GM12891 (cell line): ENCODE results near the gene RNLS.

Experiments
- DNase-seq: peaks from one replicate; pipeline ENCODE4 v3.0.0; 2011; ENCODE audit warnings: low spot score; ENCODE audit not compliant: insufficient read length
- FAIRE-seq: peaks from 2 replicates; lab custom pipeline; 2011; peaks lifted over from hg19 to GRCh38; lab: Jason Lieb, UNC
- PAX5 ChIP-seq: IDR thresholded peaks from 2 replicates; pipeline ENCODE4 v1.6.1; 2011; ENCODE audit warnings: low read length, moderate library complexity, mild to moderate bottlenecking; ENCODE audit not compliant: insufficient read depth, severe bottlenecking
- POLR2A ChIP-seq: IDR thresholded peaks from 2 replicates; pipeline ENCODE4 v1.6.1; 2011; ENCODE audit warnings: low read depth, low read length, control low read depth
- POLR2AphosphoS5 ChIP-seq: IDR thresholded peaks from 2 replicates; pipeline ENCODE4 v1.6.1; 2011; ENCODE audit warnings: low read depth, low read length, control low read depth
- POU2F2 ChIP-seq: IDR thresholded peaks from 2 replicates; pipeline ENCODE4 v1.6.1; 2011; ENCODE audit warnings: low read depth, mild to moderate bottlenecking, control low read depth, low read length, moderate library complexity
- SPI1 ChIP-seq: IDR thresholded peaks from 2 replicates; pipeline ENCODE4 v1.6.1; 2011; ENCODE audit warnings: low read depth, low read length, control low read depth
- TAF1 ChIP-seq: IDR thresholded peaks from 2 replicates; pipeline ENCODE4 v1.6.1; 2011; ENCODE audit warnings: low read depth, low read length, control low read depth

The RNLS gene

DNA sequence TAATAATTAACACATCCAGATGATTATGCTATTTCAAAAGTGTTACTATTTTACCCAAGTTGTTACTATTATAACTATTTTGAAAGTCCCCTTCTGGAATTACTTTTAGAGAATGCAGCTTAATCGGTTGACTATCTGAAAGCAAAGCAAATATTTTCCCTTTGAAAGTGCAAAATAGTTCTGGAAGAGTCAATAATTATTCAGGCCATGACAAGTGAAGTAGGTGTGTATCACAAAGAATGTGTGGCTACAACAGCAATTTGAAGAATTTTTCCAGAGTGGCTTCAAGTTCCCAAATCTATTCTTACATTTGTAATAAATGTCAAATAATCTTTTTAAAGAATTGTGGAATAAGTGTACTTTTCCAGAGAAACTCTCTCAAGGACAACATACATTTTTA, 42.8 kb downstream of the RNLS start:
- DNase-seq: no peak
- FAIRE-seq: no peak
- TF ChIP-seq POLR2AphosphoS5: no peak

DNA sequence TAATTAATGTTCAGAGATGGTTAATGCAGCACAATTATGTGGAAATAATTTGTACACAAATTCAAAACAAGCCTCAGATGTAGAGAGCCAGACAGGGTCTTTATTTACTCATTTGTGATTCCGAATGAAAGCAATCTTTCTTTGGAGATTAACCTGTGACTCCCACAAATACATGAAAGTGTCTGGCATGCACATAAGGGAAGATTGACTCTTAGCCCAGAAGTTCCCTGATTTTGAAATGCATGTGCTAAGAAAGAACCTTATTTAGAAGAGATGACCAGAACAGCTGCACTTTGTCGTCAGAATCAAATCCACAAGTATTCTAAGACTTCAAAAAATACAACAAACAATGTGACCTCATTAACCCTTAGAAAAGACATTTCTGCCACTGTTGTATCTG, 45.1 kb downstream of the RNLS start:
- FAIRE-seq: no peak
- no peak for DNase-seq
- no peak for TF ChIP-seq POU2F2
- TF ChIP-seq POLR2A: no peak
- TF ChIP-seq SPI1: no peak
- TF ChIP-seq TAF1: no peak
- no peak for TF ChIP-seq POLR2AphosphoS5
- no peak for TF ChIP-seq PAX5

GRCh38 chr10:88537322-88537721, 45.8 kb downstream of the RNLS start:
- peak; percentile 67 for FAIRE-seq
- no peak for DNase-seq
- TF ChIP-seq TAF1: no peak
- no peak for TF ChIP-seq POLR2A
- TF ChIP-seq POLR2AphosphoS5: no peak
- TF ChIP-seq SPI1: no peak
- no peak for TF ChIP-seq POU2F2
- TF ChIP-seq PAX5: no peak

DNA sequence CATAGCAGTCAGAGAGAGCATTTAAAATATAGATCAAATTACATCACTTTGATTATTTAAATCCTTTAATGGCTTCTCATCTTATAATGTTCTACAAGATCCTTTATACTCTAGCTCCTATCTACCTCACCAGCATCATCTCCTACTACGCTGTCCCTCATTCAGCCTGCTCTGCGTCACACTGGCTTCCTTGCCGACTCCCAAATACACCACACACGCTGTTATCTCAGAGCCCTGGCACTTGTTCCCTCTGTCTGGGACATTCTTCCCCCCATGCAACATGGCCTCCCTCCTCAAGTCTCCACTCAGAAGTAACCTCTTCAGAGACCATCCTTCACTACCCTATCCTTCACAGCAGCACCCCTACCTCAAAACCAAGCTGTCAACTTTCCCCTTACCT, 46.7 kb downstream of the RNLS start:
- DNase-seq: no peak
- TF ChIP-seq TAF1 (no peak), POLR2A (no peak), SPI1 (no peak), POLR2AphosphoS5 (no peak), POU2F2 (no peak), PAX5 (no peak)
- FAIRE-seq: no peak

GRCh38 chr10:88534072-88534665, 48.9 kb downstream of the RNLS start:
- no peak for DNase-seq
- TF ChIP-seq POLR2A (no peak), TAF1 (no peak), PAX5 (no peak), POU2F2 (no peak), SPI1 (no peak), POLR2AphosphoS5 (no peak)
- FAIRE-seq: no peak

GRCh38 chr10:88531392-88532052, 51.6 kb downstream of the RNLS start:
- FAIRE-seq (no peak), DNase-seq (no peak)
- TF ChIP-seq POLR2A (no peak), TAF1 (no peak), PAX5 (no peak)

DNA sequence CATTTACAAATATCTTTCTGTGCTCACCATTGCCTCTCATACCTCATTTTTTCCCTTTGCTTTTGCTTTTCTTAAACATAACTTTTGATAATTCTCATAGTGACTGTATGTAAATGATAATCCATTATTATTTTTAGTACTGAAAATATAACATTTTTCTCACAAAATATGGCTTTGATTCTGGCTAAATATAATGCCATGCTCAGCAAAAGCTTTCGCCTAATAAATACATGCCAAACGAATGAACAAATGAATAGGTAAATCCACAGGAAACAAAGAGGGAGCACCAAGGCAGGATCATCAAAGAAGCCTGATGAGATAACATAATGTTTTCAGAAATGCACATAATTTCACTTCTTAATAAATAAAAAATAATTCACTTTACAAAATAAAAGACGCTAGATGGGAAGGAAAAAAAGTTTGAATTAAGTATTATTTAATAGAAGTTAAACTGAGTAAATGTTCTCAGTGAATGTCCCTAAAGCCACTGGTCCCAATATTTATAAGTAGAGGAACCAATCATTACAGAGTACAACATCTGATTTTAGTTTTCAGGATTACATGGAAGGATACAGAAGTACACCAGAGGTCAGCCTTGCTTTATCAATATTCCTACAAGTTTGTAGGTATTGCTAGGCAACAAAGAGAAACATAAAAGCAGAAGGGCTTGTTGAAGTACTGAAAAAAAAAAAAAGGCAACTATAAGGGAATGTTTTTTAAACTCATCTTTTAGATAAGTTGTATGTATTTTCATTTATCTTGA, 52.3 kb downstream of the RNLS start:
- FAIRE-seq: no peak
- no peak for DNase-seq
- TF ChIP-seq SPI1: no peak
- no peak for TF ChIP-seq POLR2A
- no peak for TF ChIP-seq PAX5
- no peak for TF ChIP-seq POLR2AphosphoS5

GRCh38 chr10:88530093-88530492, 53.0 kb downstream of the RNLS start:
- FAIRE-seq (peak; percentile 64), DNase-seq (no peak)
- no peak for TF ChIP-seq SPI1
- TF ChIP-seq PAX5: no peak
- TF ChIP-seq POLR2AphosphoS5: no peak
- no peak for TF ChIP-seq POU2F2
- TF ChIP-seq POLR2A: no peak
- TF ChIP-seq TAF1: no peak

DNA sequence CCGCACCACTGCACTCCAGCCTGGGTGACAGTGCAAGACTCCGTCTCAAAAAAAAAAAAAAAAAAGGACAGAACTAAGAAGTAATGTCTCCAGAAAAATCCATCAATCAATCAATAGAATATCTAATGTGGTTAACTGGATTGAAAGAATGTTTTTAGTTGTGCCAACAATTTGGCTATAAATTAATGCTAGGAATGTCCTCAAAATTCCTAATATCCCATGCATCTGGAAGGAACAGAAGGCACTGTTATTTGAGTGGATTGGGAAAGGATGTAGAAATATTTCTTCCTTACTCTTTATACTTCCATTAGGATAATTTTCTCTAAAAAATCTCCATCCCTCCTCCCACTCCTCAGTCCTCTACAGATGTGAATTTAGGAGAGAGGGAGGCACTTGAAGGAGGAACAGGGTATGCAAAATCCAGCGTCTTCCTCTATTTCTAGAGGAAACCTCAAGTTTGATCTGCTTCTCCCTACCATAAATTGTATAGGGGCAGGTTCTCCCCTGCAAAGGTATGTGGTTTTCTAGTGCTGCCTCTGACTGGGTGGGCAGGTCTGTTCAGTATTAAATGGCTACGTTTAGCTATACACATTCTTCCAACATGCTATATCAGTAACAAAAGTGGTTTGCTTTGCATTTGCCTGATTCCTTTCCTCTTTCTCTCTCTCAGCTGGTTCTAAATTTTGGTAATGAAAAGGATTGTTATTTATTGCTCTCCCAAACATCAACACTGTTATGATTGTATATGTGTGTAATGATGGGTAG, 54.1 kb downstream of the RNLS start:
- TF ChIP-seq PAX5: no peak
- no peak for TF ChIP-seq SPI1
- DNase-seq (no peak), FAIRE-seq (no peak)

GRCh38 chr10:88528201-88528600, 54.9 kb downstream of the RNLS start:
- FAIRE-seq: no peak
- no peak for DNase-seq
- TF ChIP-seq POU2F2: no peak
- TF ChIP-seq PAX5: no peak
- no peak for TF ChIP-seq POLR2AphosphoS5
- no peak for TF ChIP-seq SPI1
- TF ChIP-seq POLR2A: no peak
- no peak for TF ChIP-seq TAF1
